ENCODE results near the gene DNAJB2.

The DNAJB2 gene

DNA sequence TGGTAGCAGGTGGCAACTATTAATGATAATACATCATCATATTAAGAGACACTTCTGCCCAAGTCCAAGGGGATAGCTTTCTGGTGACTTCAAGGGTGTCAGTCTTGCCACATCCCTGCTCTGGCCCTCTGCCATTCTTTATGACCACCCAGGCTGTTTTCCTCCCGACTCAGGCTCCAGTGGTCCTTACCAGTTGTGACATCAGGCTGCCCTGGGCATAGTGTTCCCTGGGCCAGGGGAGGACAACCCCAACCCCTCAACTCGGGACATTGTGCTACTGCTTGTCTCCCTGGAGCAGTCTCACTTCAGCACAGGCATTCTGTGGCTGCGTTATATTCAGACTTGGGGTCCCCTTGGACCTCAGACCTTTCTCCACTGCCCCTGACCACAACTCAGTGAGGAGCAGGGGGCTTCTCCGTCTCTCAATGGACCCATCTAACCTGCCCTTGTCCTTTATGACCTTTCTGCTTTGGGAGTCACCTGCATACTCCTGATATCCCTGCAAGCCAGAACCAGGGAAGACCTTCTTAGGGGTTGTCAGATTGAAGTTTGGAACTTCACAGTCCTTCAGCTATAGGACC, 12.8 kb downstream of the DNAJB2 start:
- TF ChIP-seq, protein P1, sequence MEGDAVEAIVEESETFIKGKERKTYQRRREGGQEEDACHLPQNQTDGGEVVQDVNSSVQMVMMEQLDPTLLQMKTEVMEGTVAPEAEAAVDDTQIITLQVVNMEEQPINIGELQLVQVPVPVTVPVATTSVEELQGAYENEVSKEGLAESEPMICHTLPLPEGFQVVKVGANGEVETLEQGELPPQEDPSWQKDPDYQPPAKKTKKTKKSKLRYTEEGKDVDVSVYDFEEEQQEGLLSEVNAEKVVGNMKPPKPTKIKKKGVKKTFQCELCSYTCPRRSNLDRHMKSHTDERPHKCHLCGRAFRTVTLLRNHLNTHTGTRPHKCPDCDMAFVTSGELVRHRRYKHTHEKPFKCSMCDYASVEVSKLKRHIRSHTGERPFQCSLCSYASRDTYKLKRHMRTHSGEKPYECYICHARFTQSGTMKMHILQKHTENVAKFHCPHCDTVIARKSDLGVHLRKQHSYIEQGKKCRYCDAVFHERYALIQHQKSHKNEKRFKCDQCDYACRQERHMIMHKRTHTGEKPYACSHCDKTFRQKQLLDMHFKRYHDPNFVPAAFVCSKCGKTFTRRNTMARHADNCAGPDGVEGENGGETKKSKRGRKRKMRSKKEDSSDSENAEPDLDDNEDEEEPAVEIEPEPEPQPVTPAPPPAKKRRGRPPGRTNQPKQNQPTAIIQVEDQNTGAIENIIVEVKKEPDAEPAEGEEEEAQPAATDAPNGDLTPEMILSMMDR (IDR thresholded peaks at IDR 0.05; ENCODE audit: low read depth, low read length, missing control alignments): no peak
- no peak overlapping the region for H3K27ac ChIP-seq
- H3K4me3 ChIP-seq (ENCODE audit: low read depth, low read length): no peak overlapping the region
- no peaks in the 10 kb centered on the region for H3K36me3 ChIP-seq (replicated peaks)
- DNase-seq: no peak
- no peaks in the 10 kb centered on the region for H3K27me3 ChIP-seq (replicated peaks)
- in situ Hi-C loops (cut with HindIII; ENCODE audit: low pct_ligation_motif_present, low sequenced_read_pairs): no loop called here

DNA sequence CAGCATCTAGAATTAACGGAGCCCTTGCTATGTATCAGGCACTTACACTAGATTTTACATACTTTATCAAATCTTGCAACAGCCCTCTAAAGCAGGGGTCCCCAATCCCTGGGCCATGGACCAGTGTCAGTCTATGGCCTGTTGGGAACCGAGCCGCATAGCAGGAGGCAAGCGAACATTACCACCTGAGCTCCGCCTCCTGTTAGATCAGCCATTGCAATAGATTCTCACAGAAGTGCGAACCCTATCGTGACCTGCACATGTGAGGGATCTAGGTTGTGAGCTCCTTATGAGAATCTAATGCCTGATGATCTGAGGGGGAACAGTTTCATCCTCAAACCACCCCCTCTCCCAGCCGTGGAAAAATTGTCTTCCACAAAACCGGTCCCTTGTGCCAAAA, 13.4 kb downstream of the DNAJB2 start:
- Histone ChIP-seq H3K27ac (no peak overlapping the region), H3K36me3 (replicated peaks) (no peaks in the 10 kb centered on the region), H3K4me3 (ENCODE audit: low read depth, low read length) (no peak overlapping the region), H3K27me3 (replicated peaks) (no peaks in the 10 kb centered on the region)
- in situ Hi-C loops (cut with HindIII; ENCODE audit: low pct_ligation_motif_present, low sequenced_read_pairs): no loop called here
- TF ChIP-seq, protein P1 (IDR thresholded peaks at IDR 0.05; ENCODE audit: low read depth, low read length, missing control alignments): no peak
- DNase-seq: no peak

DNA sequence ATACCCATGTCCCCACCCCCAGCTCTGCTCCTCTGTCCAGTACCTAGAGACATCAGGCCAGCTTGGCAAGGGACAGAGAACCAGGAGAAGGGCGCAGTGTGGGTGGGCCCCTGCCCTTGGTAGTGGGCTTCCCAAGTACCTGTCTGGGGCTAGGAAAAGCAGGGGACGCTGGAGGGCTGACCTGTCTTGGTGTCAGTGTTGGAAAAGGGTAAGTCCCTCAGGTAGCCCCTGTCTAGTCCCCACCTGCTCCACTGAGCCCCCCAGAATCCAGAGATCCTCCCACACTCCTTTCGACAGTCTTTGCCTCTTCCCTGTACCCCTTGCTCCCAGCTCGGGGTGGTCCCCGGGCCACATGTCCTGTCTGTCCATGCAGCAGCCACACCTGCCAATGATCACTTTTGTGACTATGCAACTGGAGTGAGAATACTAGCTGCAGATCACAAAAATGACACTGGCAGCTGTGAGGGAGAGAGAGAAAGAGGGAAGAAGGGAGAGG, 14.6 kb downstream of the DNAJB2 start:
- Histone ChIP-seq H3K36me3 (replicated peaks) (no peaks in the 10 kb centered on the region), H3K27me3 (replicated peaks) (no peaks in the 10 kb centered on the region), H3K4me3 (ENCODE audit: low read depth, low read length) (no peak overlapping the region), H3K27ac (no peak overlapping the region)
- TF ChIP-seq, protein P1 (IDR thresholded peaks at IDR 0.05; ENCODE audit: low read depth, low read length, missing control alignments): no peak
- in situ Hi-C loops (cut with HindIII; ENCODE audit: low pct_ligation_motif_present, low sequenced_read_pairs): no loop called here
- no peak for DNase-seq

DNA sequence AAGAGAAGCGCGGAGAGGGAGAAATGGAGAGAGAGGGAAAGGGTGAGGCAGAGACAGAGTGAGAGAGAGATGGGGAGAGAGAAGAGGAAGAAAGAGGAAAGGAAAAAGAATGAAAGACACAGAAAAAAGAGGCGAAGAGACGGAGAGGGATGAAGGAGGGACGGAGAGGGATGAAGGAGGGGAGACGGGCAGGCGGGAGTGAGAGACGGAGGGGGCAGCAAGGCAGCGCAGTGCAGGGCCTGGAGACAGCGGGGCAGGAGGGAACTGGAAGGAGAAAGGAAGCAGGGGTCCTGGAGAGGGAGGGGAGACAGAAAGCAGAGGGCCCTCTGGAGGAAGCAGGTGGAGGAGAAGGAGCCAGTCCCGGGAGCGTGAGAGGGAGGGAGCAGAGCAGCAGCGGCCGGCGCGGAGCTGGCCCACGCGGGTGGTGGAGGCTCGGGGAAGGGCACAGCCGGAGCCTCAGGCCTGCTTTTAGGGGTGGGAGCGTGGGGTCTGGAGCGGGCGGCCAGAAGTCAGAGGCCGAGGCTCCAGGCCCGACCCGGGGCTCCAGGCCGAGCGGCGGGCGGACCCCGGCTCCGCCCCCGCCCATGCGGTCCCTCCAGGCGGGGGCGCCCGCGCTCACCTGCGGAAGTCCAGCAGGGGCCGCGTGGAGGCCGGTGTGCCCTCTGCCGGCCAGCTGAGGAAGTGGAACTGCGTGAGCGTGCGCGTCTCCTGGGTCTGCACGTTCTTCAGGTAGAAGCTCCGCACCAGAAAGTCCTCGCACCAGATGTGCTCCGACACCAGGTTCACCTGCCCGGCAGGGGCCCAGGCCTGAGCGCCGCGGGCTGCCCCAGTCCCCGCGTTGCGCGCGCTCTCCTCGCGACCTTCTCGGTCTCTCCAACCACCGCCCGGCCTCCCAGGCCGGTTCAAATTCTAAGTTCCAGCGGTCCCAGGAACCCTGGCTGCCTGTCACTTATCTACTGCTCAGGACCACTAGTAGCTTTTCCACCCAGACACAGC, 15.5 kb downstream of the DNAJB2 start:
- DNase-seq: peak; percentile 60
- H3K27me3 ChIP-seq (replicated peaks): no peaks in the 10 kb centered on the region
- TF ChIP-seq, protein P1 (IDR thresholded peaks at IDR 0.05; ENCODE audit: low read depth, low read length, missing control alignments): peak; percentile 82
- in situ Hi-C loops (cut with HindIII; ENCODE audit: low pct_ligation_motif_present, low sequenced_read_pairs): no loop called here
- no peaks in the 10 kb centered on the region for H3K36me3 ChIP-seq (replicated peaks)
- H3K4me3 ChIP-seq (ENCODE audit: low read depth, low read length): peak overlapping the region; percentile 57
- H3K27ac ChIP-seq: no peak overlapping the region

DNA sequence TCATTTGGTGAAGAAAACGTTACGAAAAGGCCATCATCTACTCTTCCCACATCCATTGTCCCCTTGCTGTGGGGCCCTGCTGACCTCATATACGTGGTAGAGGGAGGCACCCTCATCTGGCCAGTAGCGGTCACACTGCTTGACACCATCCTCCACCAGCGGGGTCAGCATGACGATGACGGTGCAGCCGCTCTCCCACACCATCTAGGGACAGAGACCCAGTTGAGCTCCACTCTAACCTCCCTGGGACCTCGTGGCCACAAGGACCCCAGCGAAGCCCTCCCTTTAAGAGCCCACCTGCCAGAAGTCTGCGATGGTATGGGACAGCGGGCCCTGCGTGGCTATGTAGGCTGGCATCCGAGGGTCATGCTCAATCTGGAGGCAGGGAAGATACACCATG, 17.0 kb downstream of the DNAJB2 start:
- Histone ChIP-seq H3K27me3 (replicated peaks) (peaks cover 11% of the 10 kb centered on the region), H3K4me3 (ENCODE audit: low read depth, low read length) (no peak overlapping the region), H3K36me3 (replicated peaks) (no peaks in the 10 kb centered on the region), H3K27ac (no peak overlapping the region)
- DNase-seq: no peak
- TF ChIP-seq, protein P1 (IDR thresholded peaks at IDR 0.05; ENCODE audit: low read depth, low read length, missing control alignments): no peak
- in situ Hi-C loops (cut with HindIII; ENCODE audit: low pct_ligation_motif_present, low sequenced_read_pairs): no loop called here
